ENCODE data around the gene CSNK1D.

- TF ChIP-seq CTCF (conservative IDR thresholded peaks at IDR 0.05 in 1 of 2, IDR thresholded peaks at IDR 0.05 in 1 of 2; ENCODE audit: extremely low read depth in 1 of 2, insufficient read depth in 1 of 2, low read depth in 1 of 2, low read length in 2 of 2) = no peak
- no peak for TF ChIP-seq EZH2 (IDR thresholded peaks at IDR 0.05; ENCODE audit: borderline replicate concordance, low read length)
Measured at GRCh38 chr17:82314727-82315605, 41.5 kb upstream of the CSNK1D start.
